HEK293 (cell line): ENCODE measurements around the gene KLHL6.

Experiments
- MZF1 ChIP-seq: fragments of 450-650 bp; formaldehyde crosslinking; IDR thresholded peaks from 2 replicates; pipeline ENCODE4 v1.5.1; 2017; ENCODE audit warnings: missing biosample characterization, missing genetic modification characterization, borderline replicate concordance
- ZBTB1 ChIP-seq: fragments of 450-650 bp; formaldehyde crosslinking; IDR thresholded peaks from 2 replicates; pipeline ENCODE4 v1.5.1; 2016; ENCODE audit warnings: missing biosample characterization, missing genetic modification characterization
- ZBTB21 ChIP-seq: fragments of 450-650 bp; formaldehyde crosslinking; IDR thresholded peaks from 2 replicates; pipeline ENCODE4 v1.5.1; 2017; ENCODE audit warnings: missing biosample characterization, missing genetic modification characterization
- ZNF530 ChIP-seq: fragments of 450-650 bp; formaldehyde crosslinking; IDR thresholded peaks from 2 replicates; pipeline ENCODE4 v1.5.1; 2016; ENCODE audit warnings: low read depth, missing biosample characterization, missing genetic modification characterization
- ZNF768 ChIP-seq: fragments of 450-650 bp; formaldehyde crosslinking; IDR thresholded peaks from 2 replicates; pipeline ENCODE4 v1.5.1; 2018; ENCODE audit warnings: missing biosample characterization, mild to moderate bottlenecking, missing genetic modification characterization
- TF ChIP-seq, protein P1 (sequence below): fragments of 450-650 bp; formaldehyde crosslinking; IDR thresholded peaks from 2 replicates; pipeline ENCODE4 v1.5.1; 2016; ENCODE audit warnings: missing biosample characterization, missing genetic modification characterization
- TF ChIP-seq, protein P2 (sequence below): fragments of 450-650 bp; formaldehyde crosslinking; IDR thresholded peaks from 2 replicates; pipeline ENCODE4 v1.5.1; 2016; ENCODE audit warnings: missing biosample characterization, missing genetic modification characterization

DNA sequence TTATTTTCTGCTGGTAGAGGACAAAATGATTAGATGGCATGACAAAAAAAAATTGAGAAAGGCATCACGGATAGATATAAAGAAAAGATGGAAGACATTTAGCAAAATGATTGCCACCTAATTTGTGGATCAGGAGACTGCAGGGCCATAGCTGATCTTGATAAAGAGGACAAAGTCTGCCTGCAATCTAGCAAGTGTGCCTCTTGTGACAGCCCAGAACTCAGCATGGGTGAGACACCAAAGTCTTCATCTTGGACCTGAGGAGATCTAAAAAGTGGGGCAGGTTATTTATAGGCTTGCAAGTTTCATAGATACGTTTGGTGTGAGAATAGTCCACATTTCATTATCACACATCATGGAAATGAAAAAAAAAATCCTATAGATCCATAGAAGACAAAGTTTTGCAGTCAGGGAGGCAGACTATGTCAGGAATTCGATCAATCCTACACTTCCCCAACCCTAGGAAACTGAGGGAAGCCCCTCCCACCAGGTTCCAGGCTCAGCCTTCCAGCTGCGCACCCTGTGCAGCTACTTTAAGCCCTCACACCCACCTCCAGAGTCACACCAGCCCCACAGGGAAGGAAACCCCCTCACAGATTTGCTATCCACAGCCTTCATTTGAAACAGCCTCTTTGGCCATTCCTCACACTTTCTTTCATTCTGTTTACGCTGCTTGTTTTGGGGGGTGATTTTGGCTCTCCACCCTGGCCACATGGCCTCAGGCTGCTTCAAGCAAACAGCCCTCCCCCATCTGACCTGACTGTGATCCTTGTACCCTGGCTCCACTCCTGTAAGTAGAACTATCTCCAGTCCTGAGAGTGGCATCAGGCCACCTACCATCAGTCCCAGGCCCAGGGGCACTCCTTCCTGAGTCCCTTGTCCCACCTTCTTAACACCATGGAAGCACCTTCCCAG is 28.1 kb upstream of the KLHL6 start:
- no peak for TF ChIP-seq ZBTB1 (tag by site-specific recombination)
- TF ChIP-seq, protein P1, sequence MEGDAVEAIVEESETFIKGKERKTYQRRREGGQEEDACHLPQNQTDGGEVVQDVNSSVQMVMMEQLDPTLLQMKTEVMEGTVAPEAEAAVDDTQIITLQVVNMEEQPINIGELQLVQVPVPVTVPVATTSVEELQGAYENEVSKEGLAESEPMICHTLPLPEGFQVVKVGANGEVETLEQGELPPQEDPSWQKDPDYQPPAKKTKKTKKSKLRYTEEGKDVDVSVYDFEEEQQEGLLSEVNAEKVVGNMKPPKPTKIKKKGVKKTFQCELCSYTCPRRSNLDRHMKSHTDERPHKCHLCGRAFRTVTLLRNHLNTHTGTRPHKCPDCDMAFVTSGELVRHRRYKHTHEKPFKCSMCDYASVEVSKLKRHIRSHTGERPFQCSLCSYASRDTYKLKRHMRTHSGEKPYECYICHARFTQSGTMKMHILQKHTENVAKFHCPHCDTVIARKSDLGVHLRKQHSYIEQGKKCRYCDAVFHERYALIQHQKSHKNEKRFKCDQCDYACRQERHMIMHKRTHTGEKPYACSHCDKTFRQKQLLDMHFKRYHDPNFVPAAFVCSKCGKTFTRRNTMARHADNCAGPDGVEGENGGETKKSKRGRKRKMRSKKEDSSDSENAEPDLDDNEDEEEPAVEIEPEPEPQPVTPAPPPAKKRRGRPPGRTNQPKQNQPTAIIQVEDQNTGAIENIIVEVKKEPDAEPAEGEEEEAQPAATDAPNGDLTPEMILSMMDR (tag by site-specific recombination) = no peak
- no peak for TF ChIP-seq MZF1 (tag by site-specific recombination)
- TF ChIP-seq, protein P2, sequence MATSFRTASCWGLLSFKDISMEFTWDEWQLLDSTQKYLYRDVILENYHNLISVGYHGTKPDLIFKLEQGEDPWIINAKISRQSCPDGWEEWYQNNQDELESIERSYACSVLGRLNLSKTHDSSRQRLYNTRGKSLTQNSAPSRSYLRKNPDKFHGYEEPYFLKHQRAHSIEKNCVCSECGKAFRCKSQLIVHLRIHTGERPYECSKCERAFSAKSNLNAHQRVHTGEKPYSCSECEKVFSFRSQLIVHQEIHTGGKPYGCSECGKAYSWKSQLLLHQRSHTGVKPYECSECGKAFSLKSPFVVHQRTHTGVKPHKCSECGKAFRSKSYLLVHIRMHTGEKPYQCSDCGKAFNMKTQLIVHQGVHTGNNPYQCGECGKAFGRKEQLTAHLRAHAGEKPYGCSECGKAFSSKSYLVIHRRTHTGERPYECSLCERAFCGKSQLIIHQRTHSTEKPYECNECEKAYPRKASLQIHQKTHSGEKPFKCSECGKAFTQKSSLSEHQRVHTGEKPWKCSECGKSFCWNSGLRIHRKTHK (tag by site-specific recombination) = no peak
- TF ChIP-seq ZNF530 (tag by site-specific recombination) = no peak
- TF ChIP-seq ZBTB21 (tag by site-specific recombination) = no peak
- no peak for TF ChIP-seq ZNF768 (tag by site-specific recombination)
